HCT116 (cell line): Measurements from ENCODE around the gene BABAM2. TPM values are rescaled to one million over a fixed set of nuclear protein-coding genes. Genes with fewer than 3 reads are reported as not detected.

ENCODE experiments used
- ATAC-seq: fragments of 200-7000 bp; cut with Tn5 transposase; 2 replicates; pipeline ENCODE4 v1.9.1; 2020; ENCODE audit warnings: mild to moderate bottlenecking, moderate library complexity
- BruUV-seq: library from RNA; stranded (reverse); fragments of 400-500 nt; replicated peaks from 2 replicates; lab custom pipeline; 2021; lab: Mats Ljungman, UMichigan
- CTCF ChIA-PET: fragments of 300-600 bp; sonication (Branson Sonifier 250); formaldehyde crosslinking; loops from one replicate; lab custom pipeline; 2021; ENCODE audit warnings: antibody characterized with exemption; lab: Charles Lee
- POLR2A ChIA-PET: fragments of 300-600, 350-600 bp; sonication (Branson Sonifier 250); formaldehyde crosslinking; loops from one replicate; lab custom pipeline; 2021; ENCODE audit warnings: antibody characterized with exemption; lab: Charles Lee
- RAD21 ChIA-PET, 2 experiments: fragments of 300-600 bp; sonication (Branson Sonifier 250); formaldehyde crosslinking; loops; one replicate each; lab custom pipeline; 2023; ENCODE audit warnings: low total read pairs in 2 of 2; ENCODE audit not compliant: uncharacterized antibody in 2 of 2, unreplicated experiment in 2 of 2, low non-redundant PET in 1 of 2; lab: Charles Lee
- DNase-seq: peaks from one replicate; pipeline ENCODE4 v3.0.0-alpha.2; 2010; ENCODE audit warnings: low read depth, low spot score
- H2AFZ ChIP-seq: fragments of 200-600 bp; shearing (Covaris generic), sonication (generic); 2 replicates; pipeline ENCODE4 v1.6.1; 2017; ENCODE audit warnings: low read depth, mixed run types, mixed read lengths, antibody characterized with exemption, low read length; ENCODE audit not compliant: poor library complexity, severe bottlenecking
- H3K27ac ChIP-seq: 2 replicates; pipeline ENCODE4 v1.5.1; 2012; ENCODE audit warnings: low read depth, low read length
- H3K27me3 ChIP-seq: fragments of 200-600 bp; sonication (generic); 2 replicates; pipeline ENCODE4 v1.6.1; 2016; ENCODE audit warnings: mixed run types, low read length, mixed read lengths; ENCODE audit not compliant: insufficient read depth
- H3K36me3 ChIP-seq, 2 experiments: fragments of 200-500 bp in 1 of 2; fragments of 200-600 bp in 1 of 2; sonication (Bioruptor generic) in 1 of 2; sonication (generic) in 1 of 2; 2 replicates each; pipeline versions ENCODE4 v1.5.1 to v1.6.1; 2014 to 2016; ENCODE audit warnings: low read length in 2 of 2, inconsistent platforms in 1 of 2, mixed read lengths in 1 of 2, mixed run types in 1 of 2; ENCODE audit not compliant: insufficient read depth in 2 of 2, control insufficient read depth in 1 of 2
- H3K4me1 ChIP-seq, 2 experiments: fragments of 200-600 bp in 1 of 2; sonication (generic) in 1 of 2; 2 replicates each; pipeline versions ENCODE4 v1.5.1 to v1.6.1; 2012 to 2017; ENCODE audit warnings: low read length in 2 of 2, inconsistent platforms in 1 of 2, mild to moderate bottlenecking in 1 of 2, mixed read lengths in 1 of 2, mixed run types in 1 of 2, moderate library complexity in 1 of 2; ENCODE audit not compliant: insufficient read depth in 2 of 2, control insufficient read depth in 1 of 2
- H3K4me2 ChIP-seq: fragments of 200-600 bp; sonication (generic); 2 replicates; pipeline ENCODE4 v1.6.1; 2017; ENCODE audit warnings: mixed run types, low read length, mixed read lengths
- H3K4me3 ChIP-seq, 2 experiments: fragments of 200-600 bp in 1 of 2; sonication (generic) in 1 of 2; replicated peaks in 1 of 2; 2 replicates each; pipeline ENCODE4 v1.5.1; 2011 to 2016; ENCODE audit warnings: low read length in 2 of 2, control low read depth in 1 of 2, low read depth in 1 of 2, mild to moderate bottlenecking in 1 of 2, mixed read lengths in 1 of 2, mixed run types in 1 of 2
- H3K79me2 ChIP-seq: fragments of 200-600 bp; sonication (generic); 2 replicates; pipeline ENCODE4 v1.6.1; 2017; ENCODE audit warnings: mild to moderate bottlenecking, mixed run types, low read length, moderate library complexity, mixed read lengths; ENCODE audit not compliant: insufficient read depth
- H3K9ac ChIP-seq: fragments of 200-600 bp; sonication (generic); 2 replicates; pipeline ENCODE4 v1.6.1; 2016; ENCODE audit warnings: low read length, mixed read lengths
- H3K9me2 ChIP-seq: fragments of 200-600 bp; sonication (generic), shearing (Covaris generic); 2 replicates; pipeline ENCODE4 v1.6.1; 2017; ENCODE audit warnings: mixed run types, mild to moderate bottlenecking, moderate library complexity; ENCODE audit not compliant: insufficient read depth
- H3K9me3 ChIP-seq, 2 experiments: fragments of 200-500 bp in 1 of 2; fragments of 200-600 bp in 1 of 2; sonication (Bioruptor generic) in 1 of 2; sonication (generic) in 1 of 2; 2 replicates each; pipeline ENCODE4 v1.6.1; 2014 to 2017; ENCODE audit warnings: low read length in 2 of 2, mixed read lengths in 2 of 2, inconsistent platforms in 1 of 2, low read depth in 1 of 2, mild to moderate bottlenecking in 1 of 2, mixed run types in 1 of 2, moderate library complexity in 1 of 2; ENCODE audit not compliant: control insufficient read depth in 1 of 2, insufficient read depth in 1 of 2
- H4K20me1 ChIP-seq: fragments of 200-600 bp; sonication (generic), shearing (Covaris generic); 2 replicates; pipeline ENCODE4 v1.6.1; 2017; ENCODE audit warnings: mixed run types, mild to moderate bottlenecking, moderate library complexity; ENCODE audit not compliant: insufficient read depth
- ATF3 ChIP-seq: IDR thresholded peaks from 2 replicates; pipeline ENCODE4 v1.6.1; 2012
- CBX3 ChIP-seq: IDR thresholded peaks from 2 replicates; pipeline ENCODE4 v1.6.1; 2012; ENCODE audit warnings: low read depth
- CTCF ChIP-seq, 3 experiments: fragments of 200-600 bp in 1 of 3; sonication (generic) in 1 of 3; IDR thresholded peaks in 2 of 3; conservative IDR thresholded peaks in 1 of 3; 2 replicates each; pipeline ENCODE4 v1.5.1; 2012 to 2017; ENCODE audit warnings: low read depth in 2 of 3, low read length in 2 of 3, antibody characterized with exemption in 1 of 3, borderline replicate concordance in 1 of 3, control low read depth in 1 of 3, mild to moderate bottlenecking in 1 of 3, mixed read lengths in 1 of 3, mixed run types in 1 of 3, moderate library complexity in 1 of 3; ENCODE audit not compliant: insufficient read depth in 1 of 3
- ELF1 ChIP-seq: IDR thresholded peaks from 2 replicates; pipeline ENCODE4 v1.6.1; 2012; ENCODE audit warnings: low read depth, borderline replicate concordance
- EZH2 ChIP-seq: fragments of 200-600 bp; sonication (generic); IDR thresholded peaks from 2 replicates; pipeline ENCODE4 v1.6.1; 2017; ENCODE audit warnings: antibody characterized with exemption, mixed run types
- FOSL1 ChIP-seq: IDR thresholded peaks from 2 replicates; pipeline ENCODE4 v1.6.1; 2012; ENCODE audit warnings: low read depth
- JUND ChIP-seq: IDR thresholded peaks from 2 replicates; pipeline ENCODE4 v1.6.1; 2012
- MAX ChIP-seq: IDR thresholded peaks from 2 replicates; pipeline ENCODE4 v1.6.1; 2012
- RAD21 ChIP-seq: IDR thresholded peaks from 2 replicates; pipeline ENCODE4 v1.6.1; 2012; ENCODE audit warnings: low read depth, mild to moderate bottlenecking
- REST ChIP-seq: IDR thresholded peaks from 2 replicates; pipeline ENCODE4 v1.6.1; 2012; ENCODE audit warnings: low read depth
- SIN3A ChIP-seq: IDR thresholded peaks from 2 replicates; pipeline ENCODE4 v1.6.1; 2012; ENCODE audit warnings: low read depth
- SP1 ChIP-seq: IDR thresholded peaks from 2 replicates; pipeline ENCODE4 v1.6.1; 2012; ENCODE audit warnings: low read depth
- SRF ChIP-seq: IDR thresholded peaks from 2 replicates; pipeline ENCODE4 v1.6.1; 2012; ENCODE audit warnings: low read depth
- TCF7L2 ChIP-seq: IDR thresholded peaks from 2 replicates; pipeline ENCODE4 v1.7.0; 2011; ENCODE audit warnings: borderline replicate concordance, inconsistent platforms; ENCODE audit not compliant: insufficient read depth, insufficient read length; ENCODE audit errors: extremely low read depth
- YY1 ChIP-seq: IDR thresholded peaks from 2 replicates; pipeline ENCODE4 v1.6.1; 2011; ENCODE audit warnings: low read length, low read depth, moderate library complexity, mild to moderate bottlenecking; ENCODE audit not compliant: insufficient replicate concordance; ENCODE audit errors: extremely low read depth
- ZNF274 ChIP-seq: fragments of 200-500 bp; sonication (Bioruptor generic); IDR thresholded peaks from 2 replicates; pipeline ENCODE4 v1.6.1; 2014; ENCODE audit warnings: mild to moderate bottlenecking, low read depth, low read length, inconsistent platforms
- intact Hi-C: fragments of 100-400 bp; cut with micrococcal nuclease; formaldehyde crosslinking; loops from 2 replicates; pipeline ENCODE4 v1.10.0; 2022
- total RNA-seq: library from RNA; stranded (reverse); gene quantifications from one replicate; pipeline ENCODE4 v1.2.1, GENCODE V29; 2021; ENCODE audit not compliant: unreplicated experiment

BABAM2 gene
- total RNA-seq, 1 experiment from 2014 or later = 23.8 TPM

- Histone ChIP-seq H3K9ac (no peak overlapping the region), H2AFZ (no peak overlapping the region), H3K27ac (no peak overlapping the region), H3K4me2 (no peak overlapping the region), H3K9me2 (no peaks in the 10 kb centered on the region; the same call in 1 of the 2 replicates), H3K4me3 (no peak overlapping the region), H3K4me1 (no peaks in the 10 kb centered on the region), H3K9me3 (no peaks in the 10 kb centered on the region), H4K20me1 (no peaks in the 10 kb centered on the region), H3K27me3 (no peaks in the 10 kb centered on the region), H3K36me3 (no peaks in the 10 kb centered on the region), H3K79me2 (no peaks in the 10 kb centered on the region)
- ATAC-seq (no peak), DNase-seq (no peak)
- intact Hi-C loops = no loop called here
- BruUV-seq = no TSS peak
- TF ChIP-seq YY1 (no peak), TCF7L2 (no peak), REST (no peak), SIN3A (no peak), ELF1 (no peak), CTCF (IDR thresholded peaks at IDR 0.05 in 2 of 3, conservative IDR thresholded peaks at IDR 0.05 in 1 of 3; ENCODE audit: borderline replicate concordance in 1 of 3, insufficient read depth in 1 of 3, low read depth in 2 of 3, low read length in 2 of 3) (no peak), ZNF274 (no peak), SP1 (no peak), FOSL1 (no peak), RAD21 (no peak), SRF (no peak), MAX (no peak), CBX3 (no peak), EZH2 (no peak), ATF3 (no peak), JUND (no peak)
- RAD21 ChIA-PET = no interaction called here
- POLR2A ChIA-PET = no interaction called here
- CTCF ChIA-PET = no interaction called here
Observed at GRCh38 chr2:28101123-28101522, 210.6 kb downstream of the BABAM2 start.
